Measurements from ENCODE around the gene SHISA6.

DNA sequence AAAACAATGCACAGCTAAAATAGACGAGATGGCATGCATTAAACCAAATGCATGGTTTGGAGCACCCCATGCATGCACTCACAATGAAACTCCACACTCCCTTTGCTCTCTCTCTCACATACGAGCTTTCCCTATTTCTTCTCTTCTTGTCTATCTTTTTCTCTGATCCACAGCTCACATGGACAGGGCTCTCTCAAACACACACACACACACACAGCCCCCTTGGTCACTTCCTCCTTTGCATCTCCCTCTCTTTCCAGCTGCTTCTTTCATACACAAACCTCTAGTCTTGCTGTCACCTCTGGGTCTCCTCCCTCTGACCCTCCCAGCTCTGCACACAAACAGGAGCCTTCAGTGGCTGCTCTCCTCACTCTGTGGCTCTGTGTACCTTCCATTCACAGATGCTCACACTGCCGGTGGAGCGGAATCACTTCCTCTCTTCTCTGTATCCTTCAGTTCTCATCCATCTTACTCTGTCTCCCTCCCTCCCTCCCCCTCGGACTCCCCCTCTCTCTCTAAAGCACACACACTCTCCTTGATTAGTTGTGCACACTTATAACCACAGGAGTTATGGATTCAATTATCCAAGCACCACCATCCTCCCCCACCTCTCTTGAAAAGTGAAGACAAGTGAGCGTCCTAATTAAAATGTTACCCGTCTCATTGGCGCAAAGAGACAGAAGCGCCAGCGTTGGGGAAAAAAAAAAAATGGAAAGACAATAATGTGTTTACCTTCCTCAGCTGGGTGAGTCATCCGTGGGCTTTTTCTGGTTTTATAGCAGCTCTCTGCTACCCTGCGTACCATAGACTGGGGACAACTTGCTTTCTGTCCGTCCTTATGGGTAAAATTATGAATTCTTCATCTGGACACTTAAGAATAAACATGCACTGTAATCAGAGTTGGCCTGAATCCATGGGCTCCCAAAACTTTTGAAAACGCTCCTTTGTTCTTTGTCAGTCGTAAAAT, 90.8 kb downstream of the SHISA6 start:
- TF ChIP-seq, protein P1, sequence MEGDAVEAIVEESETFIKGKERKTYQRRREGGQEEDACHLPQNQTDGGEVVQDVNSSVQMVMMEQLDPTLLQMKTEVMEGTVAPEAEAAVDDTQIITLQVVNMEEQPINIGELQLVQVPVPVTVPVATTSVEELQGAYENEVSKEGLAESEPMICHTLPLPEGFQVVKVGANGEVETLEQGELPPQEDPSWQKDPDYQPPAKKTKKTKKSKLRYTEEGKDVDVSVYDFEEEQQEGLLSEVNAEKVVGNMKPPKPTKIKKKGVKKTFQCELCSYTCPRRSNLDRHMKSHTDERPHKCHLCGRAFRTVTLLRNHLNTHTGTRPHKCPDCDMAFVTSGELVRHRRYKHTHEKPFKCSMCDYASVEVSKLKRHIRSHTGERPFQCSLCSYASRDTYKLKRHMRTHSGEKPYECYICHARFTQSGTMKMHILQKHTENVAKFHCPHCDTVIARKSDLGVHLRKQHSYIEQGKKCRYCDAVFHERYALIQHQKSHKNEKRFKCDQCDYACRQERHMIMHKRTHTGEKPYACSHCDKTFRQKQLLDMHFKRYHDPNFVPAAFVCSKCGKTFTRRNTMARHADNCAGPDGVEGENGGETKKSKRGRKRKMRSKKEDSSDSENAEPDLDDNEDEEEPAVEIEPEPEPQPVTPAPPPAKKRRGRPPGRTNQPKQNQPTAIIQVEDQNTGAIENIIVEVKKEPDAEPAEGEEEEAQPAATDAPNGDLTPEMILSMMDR (IDR thresholded peaks at IDR 0.05) = no peak
- TF ChIP-seq POLR2A (IDR thresholded peaks at IDR 0.05) = no peak

All from heart left ventricle (tissue), 13 donors.